Heart left ventricle (tissue), 16 donors: Measurements from ENCODE around the gene MBD3. TPM values are rescaled to one million over a fixed set of nuclear protein-coding genes. Genes with fewer than 3 reads are reported as not detected.
A peak's percentile ranks its signal among the peaks of the same experiment; 100 is the strongest.

ENCODE experiments used
- ATAC-seq, 4 donors: fragments of 200-7000 bp; cut with Tn5 transposase; one replicate each; pipeline ENCODE4 v1.9.1; 2020 to 2022; ENCODE audit warnings: moderate library complexity in 4 of 4, mild to moderate bottlenecking in 3 of 4, moderate number of reproducible peaks in 1 of 4
- DNase-seq, 5 donors: peaks; one replicate each; pipeline ENCODE4 v3.0.0-alpha.2; 2020
- H3K27ac ChIP-seq, 12 donors: fragments of 200-600 bp; sonication (generic) in 4 of 12; one replicate each; pipeline versions ENCODE4 v1.5.0 to v1.8.0; 2016 to 2022; ENCODE audit warnings: mild to moderate bottlenecking in 2 of 12
- H3K27me3 ChIP-seq, 9 donors: fragments of 200-600 bp; sonication (generic) in 2 of 9; one replicate each; pipeline versions ENCODE4 v1.5.1 to v1.8.0; 2016 to 2022; ENCODE audit warnings: mild to moderate bottlenecking in 3 of 9
- H3K36me3 ChIP-seq, 9 donors: fragments of 200-600 bp; sonication (generic) in 2 of 9; one replicate each; pipeline versions ENCODE4 v1.5.0 to v1.8.0; 2018 to 2022; ENCODE audit warnings: mild to moderate bottlenecking in 2 of 9
- H3K4me1 ChIP-seq, 12 donors: fragments of 200-600 bp; sonication (generic) in 4 of 12; one replicate each; pipeline versions ENCODE4 v1.5.0 to v1.8.0; 2016 to 2022; ENCODE audit warnings: mild to moderate bottlenecking in 3 of 12
- H3K4me3 ChIP-seq, 12 donors: fragments of 200-600 bp; sonication (generic) in 4 of 12; one replicate each; pipeline versions ENCODE4 v1.5.0 to v1.8.0; 2017 to 2022; ENCODE audit warnings: mild to moderate bottlenecking in 9 of 12, moderate library complexity in 4 of 12
- H3K9me3 ChIP-seq, 12 donors: fragments of 200-600 bp; sonication (generic) in 4 of 12; one replicate each; pipeline versions ENCODE4 v1.5.0 to v1.8.0; 2016 to 2022; ENCODE audit warnings: mild to moderate bottlenecking in 1 of 12
- POLR2A ChIP-seq, 2 donors: fragments of 450-650 bp; IDR thresholded peaks; one replicate each; pipeline ENCODE4 v1.6.1; 2017; ENCODE audit warnings: antibody characterized with exemption in 2 of 2, mild to moderate bottlenecking in 2 of 2, moderate library complexity in 2 of 2
- WGBS, 4 donors: extraction: QIAGEN DNeasy Blood & Tissue Kit in 2 of 4; methylation state at CpG; one replicate each; pipeline versions ENCODE4 v1.1.5 to v1.1.7; 2013 to 2018; 5-methylcytosine and 5-hydroxymethylcytosine counted together
- intact Hi-C, 10 donors: fragments of 100-400 bp; cut with DNase I; formaldehyde crosslinking; loops; one replicate each; pipeline versions ENCODE4 v1.11.1 to v1.14.2; 2022
- polyA plus RNA-seq, 2 donors: library from polyadenylated mRNA; stranded (reverse); fragments of 200-250 nt; gene quantifications; one replicate each; pipeline ENCODE4 v1.2.3, GENCODE V29; 2013
- total RNA-seq, 9 donors: library from RNA; depleted of rRNA in 2 of 9; stranded (reverse); fragments of >200 nt in 2 of 9; fragmentation: NEBNext Ultra II Directional in 3 of 9; extraction: Animal tissue kit (Norgen Biotek cat#: 25700) in 3 of 9; gene quantifications; one replicate each; pipeline versions ENCODE4 v1.1.0 to v1.2.4, GENCODE V29; 2016 to 2023
- TF ChIP-seq, protein P1 (sequence below), 12 donors: fragments of 200-600 bp; sonication (generic) in 4 of 12; IDR thresholded peaks; one replicate each; pipeline versions ENCODE4 v1.5.0 to v1.8.0; 2018 to 2022; ENCODE audit warnings: antibody characterized with exemption in 12 of 12, mild to moderate bottlenecking in 5 of 12
- donor health status: ischemic (EF 13 %, LVEDD 7.1; RV severe dilation, severe dysfunction).
- donor health status: healthy with polysubstance abuse.
- donor health status: DM: no; HTN: yes; CAD: no.
- donor health status: DM: no; HTN: no; CAD: no.
- donor health status: ischemic (EF 25% LVEDD 6.9; RV normal size, moderate dysfunction).
- donor health status: ischemic (EF 25% LVEDD 5.7; RV mildly dilated, moderate dysfunction).
- donor health status: healthy.
- donor health status: DM: yes; HTN: yes; CAD: no.
- donor health status: ischemic (EF 35%, LVEDD 5.7; RV mildly dilated, moderate dysfunction).
- donor health status: nonischemic (EF 11% LVEDD 7.7; RV severe dilation, severe dysfunction).
- donor health status: DM: yes; HTN: yes; CAD: no.
- donor health status: PGD.
- donor health status: ischemic (EF 29% LVEDD 5.4; RV normal size, mild dysfunction).
- donor health status: nonischemic (EF 23%, LVEDD 6.1; RV moderate dilation, normal function).

The MBD3 gene
- total and polyA plus RNA-seq, 11 donors: 38.6 to 146 (median 72.8) TPM

DNA sequence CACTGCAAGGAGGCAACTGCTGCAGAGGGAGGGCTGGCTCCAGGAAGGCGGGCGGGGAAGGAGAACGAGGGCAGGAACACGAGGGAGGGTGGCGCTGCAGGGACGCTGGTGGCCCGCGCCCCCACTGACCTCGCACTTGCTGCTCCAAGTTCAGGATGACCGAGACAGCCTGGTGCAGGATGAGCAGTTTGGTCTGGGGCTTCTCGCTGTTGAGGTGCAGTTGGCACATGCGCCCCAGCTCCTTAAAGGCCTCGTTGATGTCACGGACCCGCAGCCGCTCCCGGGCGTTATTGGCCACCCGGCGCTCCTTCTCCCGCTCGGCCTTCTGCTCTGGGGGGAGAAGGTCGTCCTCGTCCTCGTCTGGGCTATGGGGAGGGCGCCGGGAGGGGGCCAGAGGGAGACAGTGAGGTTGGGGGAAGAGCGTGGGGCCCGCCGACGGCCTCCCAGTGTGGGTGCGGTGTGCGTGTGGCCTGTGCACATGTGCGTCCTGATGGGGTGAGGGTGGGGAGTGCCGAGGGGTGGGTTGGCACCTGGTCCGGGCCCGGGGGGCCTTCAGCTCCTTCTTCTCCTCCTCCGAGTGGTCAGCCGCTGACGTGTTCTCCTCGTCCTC, 22.6 kb upstream of the MBD3 start:
- no peaks in the 10 kb centered on the region for H3K9me3 ChIP-seq
- ATAC-seq (no peak), DNase-seq (peak in 1 of 5 donors; percentile 54)
- TF ChIP-seq, protein P1, sequence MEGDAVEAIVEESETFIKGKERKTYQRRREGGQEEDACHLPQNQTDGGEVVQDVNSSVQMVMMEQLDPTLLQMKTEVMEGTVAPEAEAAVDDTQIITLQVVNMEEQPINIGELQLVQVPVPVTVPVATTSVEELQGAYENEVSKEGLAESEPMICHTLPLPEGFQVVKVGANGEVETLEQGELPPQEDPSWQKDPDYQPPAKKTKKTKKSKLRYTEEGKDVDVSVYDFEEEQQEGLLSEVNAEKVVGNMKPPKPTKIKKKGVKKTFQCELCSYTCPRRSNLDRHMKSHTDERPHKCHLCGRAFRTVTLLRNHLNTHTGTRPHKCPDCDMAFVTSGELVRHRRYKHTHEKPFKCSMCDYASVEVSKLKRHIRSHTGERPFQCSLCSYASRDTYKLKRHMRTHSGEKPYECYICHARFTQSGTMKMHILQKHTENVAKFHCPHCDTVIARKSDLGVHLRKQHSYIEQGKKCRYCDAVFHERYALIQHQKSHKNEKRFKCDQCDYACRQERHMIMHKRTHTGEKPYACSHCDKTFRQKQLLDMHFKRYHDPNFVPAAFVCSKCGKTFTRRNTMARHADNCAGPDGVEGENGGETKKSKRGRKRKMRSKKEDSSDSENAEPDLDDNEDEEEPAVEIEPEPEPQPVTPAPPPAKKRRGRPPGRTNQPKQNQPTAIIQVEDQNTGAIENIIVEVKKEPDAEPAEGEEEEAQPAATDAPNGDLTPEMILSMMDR (IDR thresholded peaks at IDR 0.05): no peak
- TF ChIP-seq POLR2A (IDR thresholded peaks at IDR 0.05): no peak
- WGBS, 4 donors: 90 to 94% (median 92%) methylated on average over 40 to 41 of the region's 41 CpGs
- no peak overlapping the region for H3K27ac ChIP-seq
- peaks cover 0 to 84% (median 55%) of the 10 kb centered on the region in 9 donors for H3K36me3 ChIP-seq
- H3K4me3 ChIP-seq: no peak overlapping the region
- H3K27me3 ChIP-seq: no peaks in the 10 kb centered on the region
- intact Hi-C loops: loop anchor here in 1 of 10 donors (5.0 kb wide), 1 partner anchor 152 kb away; no protein-coding TSS in a partner anchor
- H3K4me1 ChIP-seq: peaks cover 0 to 23% (median 9%) of the 10 kb centered on the region in 12 donors

DNA sequence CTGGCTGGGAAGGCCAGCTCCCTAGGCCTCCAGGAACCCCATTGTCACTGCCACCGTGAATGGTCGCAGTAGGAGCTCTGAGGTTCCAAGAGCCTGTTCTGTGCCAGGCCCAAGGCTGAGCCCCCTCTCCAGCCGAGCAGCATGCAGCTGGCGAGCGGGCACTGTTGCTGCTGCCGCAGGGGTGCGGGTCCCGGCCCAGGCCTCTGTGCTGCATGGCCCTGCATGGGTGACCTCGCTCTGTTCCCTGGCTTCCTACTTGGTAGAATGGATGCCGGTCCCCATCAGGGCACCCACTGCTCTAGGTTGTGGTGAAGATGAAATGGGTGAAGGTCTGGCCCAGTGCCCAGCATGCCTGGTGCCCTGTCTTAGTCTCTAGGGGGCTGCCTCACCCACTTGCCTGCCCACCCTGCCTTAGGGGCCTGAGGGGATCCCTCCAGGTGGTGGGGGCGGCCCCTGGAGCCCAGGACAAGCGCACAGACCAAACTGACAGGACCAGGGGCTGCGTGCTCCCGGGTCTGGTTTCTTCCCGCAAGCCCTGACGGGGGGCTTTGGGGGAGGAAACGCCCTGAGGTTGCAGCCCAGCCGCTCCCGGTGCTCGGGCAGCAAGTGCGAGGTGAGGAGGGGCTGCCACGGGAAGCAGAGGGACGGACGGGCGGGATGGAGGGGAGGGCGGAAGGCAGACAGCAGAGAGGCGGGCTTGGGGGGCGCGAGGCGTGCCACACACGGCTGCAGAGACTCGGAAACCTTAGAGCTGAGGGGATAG, 21.3 kb upstream of the MBD3 start:
- no peaks in the 10 kb centered on the region for H3K9me3 ChIP-seq
- TF ChIP-seq POLR2A (IDR thresholded peaks at IDR 0.05): no peak
- TF ChIP-seq, protein P1 (IDR thresholded peaks at IDR 0.05): no peak
- no peak overlapping the region for H3K27ac ChIP-seq
- 92 to 94% (median 93%) methylated on average over 29 to 32 of the region's 32 CpGs for WGBS, 4 donors
- H3K4me3 ChIP-seq: no peak overlapping the region
- H3K4me1 ChIP-seq: peaks cover 0 to 23% (median 9%) of the 10 kb centered on the region in 12 donors
- no peak for DNase-seq
- intact Hi-C loops: loop anchor here in 1 of 10 donors (5.0 kb wide), 1 partner anchor 43 kb away; no protein-coding TSS in a partner anchor
- H3K27me3 ChIP-seq: no peaks in the 10 kb centered on the region
- ATAC-seq: no peak
- H3K36me3 ChIP-seq: peaks cover 0 to 71% (median 51%) of the 10 kb centered on the region in 9 donors

DNA sequence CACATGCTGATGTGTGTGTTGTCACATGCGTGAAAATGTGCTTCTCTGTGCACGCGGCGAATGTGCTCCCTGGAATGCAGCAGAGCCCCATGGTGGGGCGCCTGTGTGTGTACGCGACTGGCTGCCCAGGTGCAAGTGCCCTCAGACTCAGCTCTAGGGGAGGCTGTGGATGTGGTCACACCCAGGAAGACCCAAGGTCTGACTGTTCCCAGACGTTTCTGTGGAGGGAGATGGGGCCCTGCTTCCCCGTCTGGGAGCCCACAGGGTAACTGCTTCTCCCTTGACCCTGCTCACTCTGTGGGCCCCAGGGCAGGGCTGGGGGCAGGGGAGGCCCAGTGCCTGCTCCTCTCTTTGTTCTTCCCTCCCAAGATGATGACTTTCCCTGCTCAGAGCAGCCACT, 20.5 kb upstream of the MBD3 start:
- Histone ChIP-seq H3K27ac (no peak overlapping the region), H3K27me3 (no peaks in the 10 kb centered on the region), H3K9me3 (no peaks in the 10 kb centered on the region), H3K4me1 (peaks cover 0 to 18% (median 9%) of the 10 kb centered on the region in 12 donors), H3K4me3 (no peak overlapping the region), H3K36me3 (peaks cover 0 to 67% (median 48%) of the 10 kb centered on the region in 9 donors)
- ATAC-seq (no peak), DNase-seq (no peak)
- TF ChIP-seq POLR2A (IDR thresholded peaks at IDR 0.05): no peak
- TF ChIP-seq, protein P1 (IDR thresholded peaks at IDR 0.05): no peak
- intact Hi-C loops: loop anchor here in 1 of 10 donors (5.0 kb wide), 1 partner anchor 44 kb away; no protein-coding TSS in a partner anchor
- 82 to 91% (median 84%) methylated on average over 7 to 9 of the region's 9 CpGs for WGBS, 4 donors
